ENCODE measurements around the gene LYPLA2.

DNA sequence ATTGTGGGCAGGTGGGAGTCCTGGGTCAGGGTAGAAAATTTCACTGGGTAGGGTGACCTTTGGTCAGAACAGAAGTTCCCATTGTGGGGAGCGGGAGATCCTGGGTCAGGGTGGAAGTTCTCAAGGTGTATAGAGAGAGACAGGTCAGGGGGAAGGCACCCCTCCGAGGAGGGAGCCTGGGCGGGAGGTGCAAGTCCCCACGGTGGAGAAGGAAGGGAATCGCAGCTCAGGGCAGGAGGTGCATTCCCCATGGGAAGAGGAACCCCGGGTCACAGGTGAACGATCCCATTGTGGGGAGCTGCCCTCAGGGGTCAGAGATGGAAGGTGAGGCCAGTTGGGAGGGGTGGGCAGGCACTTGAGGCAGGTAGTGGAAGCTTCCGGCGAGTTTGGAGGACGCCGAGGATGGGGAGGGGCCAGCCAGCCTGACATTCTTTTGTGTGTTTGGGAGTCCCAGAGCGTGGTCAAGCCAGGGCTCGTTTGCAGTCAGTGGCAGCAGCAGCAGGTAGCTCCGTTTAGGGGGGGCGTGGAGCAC lies 637 bp downstream of the LYPLA2 start:
- TF ChIP-seq YY1 (IDR thresholded peaks at IDR 0.05; ENCODE audit: low read depth) = no peak
- no peak; the same call in 1 of the 2 replicates for TF ChIP-seq ZBTB7A (IDR thresholded peaks at IDR 0.05; ENCODE audit: low read depth)

Data from Ishikawa (cell line).